ENCODE data around the gene GAS6. TPM values are rescaled to one million over a fixed set of nuclear protein-coding genes. Genes with fewer than 3 reads are reported as not detected.

The GAS6 gene
- total RNA-seq, 2 experiments from 2014 or later = 1.7 to 3.2 TPM

DNA sequence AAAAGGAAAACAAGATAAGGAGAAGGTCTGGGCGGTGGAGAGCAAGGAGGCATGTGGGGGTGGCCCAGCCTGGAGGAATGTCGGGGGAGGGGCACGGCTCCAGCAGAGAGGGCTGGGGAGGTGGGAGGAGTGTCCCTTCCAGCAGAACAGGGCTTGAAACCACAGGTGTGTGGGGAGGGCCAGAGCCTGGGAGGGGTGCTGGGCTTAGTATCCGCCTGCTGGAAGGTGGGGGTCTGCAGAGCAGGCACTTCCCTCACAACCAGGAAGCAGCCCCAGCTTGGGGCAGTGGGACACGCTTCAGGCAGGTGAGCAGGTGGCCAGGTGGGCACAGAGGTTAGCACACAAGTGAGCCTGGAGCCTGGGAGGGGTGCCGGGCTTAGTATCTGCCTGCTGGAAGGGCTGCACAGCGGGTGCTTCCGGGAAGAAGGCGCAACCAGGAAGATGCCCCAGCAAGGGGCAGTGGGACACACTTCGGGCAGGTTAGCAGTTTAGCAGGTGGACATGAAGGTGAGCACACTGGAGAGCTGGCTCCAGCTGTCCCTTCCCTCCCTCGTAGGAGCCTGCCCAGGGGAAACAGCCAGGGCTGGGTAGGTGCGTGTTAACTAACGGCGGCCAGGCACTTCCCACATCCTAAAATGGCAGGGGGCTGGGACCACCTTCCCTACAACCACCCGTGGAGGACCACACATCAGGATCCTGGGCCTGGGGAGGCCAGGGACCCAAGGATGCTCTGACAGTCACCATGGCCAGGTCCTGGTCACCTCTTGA lies 3.0 kb downstream of the GAS6 start:
- Mint-ChIP-seq H3K4me1 (ENCODE audit: low read depth) (peaks cover 7% of the 10 kb centered on the region), H3K27ac (no peak overlapping the region), H3K27me3 (ENCODE audit: low read depth) (peaks cover 40% of the 10 kb centered on the region), H3K36me3 (ENCODE audit: low read depth) (no peaks in the 10 kb centered on the region), H3K9me3 (peaks cover 4% of the 10 kb centered on the region), H3K4me3 (no peak overlapping the region)
- intact Hi-C loops (cut with micrococcal nuclease) = no loop called here
- CTCF ChIA-PET = no interaction called here
- no peak for DNase-seq

DNA sequence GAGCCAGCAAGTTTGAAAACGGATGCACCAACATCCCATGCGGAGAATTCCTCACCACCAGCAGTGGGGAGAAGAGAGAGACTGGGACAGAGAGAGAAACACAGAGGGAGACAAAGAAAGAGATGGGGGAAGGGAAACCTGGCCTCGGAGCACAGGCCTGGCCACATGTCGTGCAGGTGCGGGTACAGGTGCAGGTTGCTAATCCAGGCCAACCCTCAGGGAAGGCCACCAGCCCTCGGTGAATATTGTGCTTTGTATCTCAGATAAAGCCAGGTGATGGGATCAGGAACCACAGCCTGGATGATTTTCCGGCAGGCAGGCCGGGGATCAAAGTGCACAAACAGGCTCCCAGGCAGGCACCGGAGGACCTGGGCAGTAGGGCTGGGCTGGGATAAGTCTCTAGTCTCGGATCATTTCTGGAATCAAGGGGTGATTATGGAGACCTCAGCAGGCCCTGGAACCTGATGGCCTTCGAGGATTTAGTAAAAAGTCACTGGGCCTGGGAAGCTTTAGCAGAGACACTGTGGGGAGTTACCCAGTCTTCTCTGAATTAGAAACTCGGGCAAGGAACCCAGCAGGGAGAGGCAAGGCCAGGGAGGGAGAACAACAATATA lies 3.7 kb downstream of the GAS6 start:
- peaks cover 8% of the 10 kb centered on the region for H3K4me1 Mint-ChIP-seq (ENCODE audit: low read depth)
- no peak overlapping the region for H3K27ac Mint-ChIP-seq
- intact Hi-C loops (cut with micrococcal nuclease) = no loop called here
- peaks cover 4% of the 10 kb centered on the region for H3K9me3 Mint-ChIP-seq
- DNase-seq = no peak
- H3K36me3 Mint-ChIP-seq (ENCODE audit: low read depth) = no peaks in the 10 kb centered on the region
- H3K4me3 Mint-ChIP-seq = no peak overlapping the region
- peaks cover 34% of the 10 kb centered on the region for H3K27me3 Mint-ChIP-seq (ENCODE audit: low read depth)
- CTCF ChIA-PET = no interaction called here

- H3K27me3 Mint-ChIP-seq (ENCODE audit: low read depth) = peaks cover 32% of the 10 kb centered on the region
- no peak for DNase-seq
- peaks cover 15% of the 10 kb centered on the region for H3K4me1 Mint-ChIP-seq (ENCODE audit: low read depth)
- no peak overlapping the region for H3K4me3 Mint-ChIP-seq
- peaks cover 4% of the 10 kb centered on the region for H3K9me3 Mint-ChIP-seq
- intact Hi-C loops (cut with micrococcal nuclease) = no loop called here
- no peak overlapping the region for H3K27ac Mint-ChIP-seq
- no peaks in the 10 kb centered on the region for H3K36me3 Mint-ChIP-seq (ENCODE audit: low read depth)
- CTCF ChIA-PET = no interaction called here
Measured at GRCh38 chr13:113859311-113860050, 4.4 kb downstream of the GAS6 start.

DNA sequence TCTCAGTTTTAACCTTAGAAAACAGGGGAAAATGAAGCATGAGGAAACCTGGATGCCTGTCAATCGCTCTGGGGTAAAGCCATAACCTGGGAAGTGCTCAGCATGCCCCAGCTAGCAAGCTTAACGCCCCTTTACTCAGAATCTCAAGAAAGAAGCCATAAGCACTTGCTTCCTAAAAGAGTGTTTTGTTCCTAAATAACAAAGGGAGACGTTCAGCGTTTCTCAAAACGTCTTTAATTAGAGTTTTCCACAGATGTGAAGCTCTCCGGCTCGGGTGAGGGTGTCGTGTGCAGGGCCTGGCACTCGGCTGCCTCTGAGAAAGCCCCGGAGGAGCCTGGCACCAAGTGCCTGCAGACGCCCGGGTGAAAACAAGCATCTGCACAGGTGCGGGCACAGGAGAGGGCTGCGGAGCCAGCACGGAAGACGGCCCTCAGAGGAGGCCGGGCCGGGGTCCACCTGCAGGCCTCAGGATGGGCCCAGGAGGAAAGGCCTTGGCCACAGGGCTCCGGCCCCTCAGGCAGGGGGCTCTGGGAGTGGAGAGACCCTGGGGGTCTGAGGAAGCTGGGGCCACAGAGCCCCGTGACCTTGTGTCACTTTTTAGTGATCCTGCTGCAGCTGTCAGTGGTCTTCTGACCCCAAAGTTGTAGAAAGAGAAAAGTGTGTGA lies 6.2 kb downstream of the GAS6 start:
- intact Hi-C loops (cut with micrococcal nuclease) = no loop called here
- CTCF ChIA-PET = no interaction called here
- Mint-ChIP-seq H3K27ac (no peak overlapping the region), H3K4me1 (ENCODE audit: low read depth) (peaks cover 17% of the 10 kb centered on the region), H3K9me3 (peaks cover 4% of the 10 kb centered on the region), H3K27me3 (ENCODE audit: low read depth) (peaks cover 32% of the 10 kb centered on the region), H3K36me3 (ENCODE audit: low read depth) (no peaks in the 10 kb centered on the region), H3K4me3 (no peak overlapping the region)
- no peak for DNase-seq

DNA sequence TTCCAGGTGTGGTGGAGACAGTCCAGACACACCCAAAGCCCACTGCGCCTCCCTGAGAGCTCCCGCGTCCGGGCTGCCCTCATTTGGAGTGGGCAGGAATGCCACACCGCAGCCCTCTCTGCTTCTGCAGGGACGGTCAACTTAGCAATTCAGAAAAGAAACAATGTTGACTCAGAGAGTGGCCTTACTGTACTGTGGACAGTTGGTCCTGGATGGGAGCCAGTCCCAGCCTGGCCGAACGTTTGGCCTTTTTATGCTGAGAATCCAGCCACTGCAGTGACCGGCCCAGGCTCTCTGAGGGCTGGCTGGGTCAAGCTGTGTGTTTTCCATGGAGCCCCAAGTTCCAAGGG lies 7.2 kb downstream of the GAS6 start:
- Mint-ChIP-seq H3K9me3 (peaks cover 4% of the 10 kb centered on the region), H3K36me3 (ENCODE audit: low read depth) (no peaks in the 10 kb centered on the region), H3K27ac (no peak overlapping the region), H3K27me3 (ENCODE audit: low read depth) (peaks cover 26% of the 10 kb centered on the region), H3K4me1 (ENCODE audit: low read depth) (peaks cover 15% of the 10 kb centered on the region), H3K4me3 (no peak overlapping the region)
- intact Hi-C loops (cut with micrococcal nuclease) = no loop called here
- CTCF ChIA-PET = no interaction called here
- no peak for DNase-seq

DNA sequence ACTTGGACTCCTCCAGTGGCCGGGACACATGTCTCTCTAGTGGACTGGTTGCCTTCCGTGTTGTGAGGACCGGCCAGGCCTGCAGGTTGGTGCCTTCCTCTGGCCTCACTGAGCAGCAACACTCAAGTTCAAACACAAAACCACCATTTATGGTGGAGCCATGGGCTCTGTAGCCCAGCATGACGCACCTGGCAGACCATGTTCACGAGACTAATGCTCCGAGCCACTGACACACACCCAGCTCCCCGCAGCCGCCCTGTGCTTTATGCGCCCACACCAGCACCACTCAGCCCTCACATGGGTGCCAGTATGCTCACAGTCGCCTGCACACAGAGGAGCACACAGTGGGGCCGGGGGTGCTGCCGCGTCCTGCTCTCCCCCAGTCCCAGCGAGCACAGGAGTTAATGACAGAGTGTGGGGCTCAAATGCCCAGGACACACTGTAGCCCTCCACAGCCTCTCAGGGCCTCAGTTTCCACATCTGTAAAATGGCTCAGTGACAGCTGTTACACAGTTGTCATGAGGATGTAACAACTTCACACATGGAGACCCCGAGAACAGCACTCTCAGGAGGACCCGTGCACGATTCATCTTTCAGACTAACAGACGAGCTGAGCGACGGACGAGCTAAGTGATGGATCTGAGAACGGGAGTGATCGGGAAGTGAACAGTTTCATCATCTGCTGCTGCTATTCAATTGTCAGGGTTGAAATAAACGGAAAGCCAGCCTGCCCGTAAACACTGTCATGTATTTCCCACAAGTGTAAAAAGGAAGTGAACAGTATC lies 7.8 kb downstream of the GAS6 start:
- CTCF ChIA-PET = no interaction called here
- Mint-ChIP-seq H3K27ac (no peak overlapping the region), H3K36me3 (ENCODE audit: low read depth) (no peaks in the 10 kb centered on the region), H3K4me3 (no peak overlapping the region), H3K27me3 (ENCODE audit: low read depth) (peaks cover 22% of the 10 kb centered on the region), H3K4me1 (ENCODE audit: low read depth) (peaks cover 15% of the 10 kb centered on the region), H3K9me3 (peaks cover 4% of the 10 kb centered on the region)
- no peak for DNase-seq
- intact Hi-C loops (cut with micrococcal nuclease) = no loop called here

- intact Hi-C loops (cut with micrococcal nuclease) = no loop called here
- CTCF ChIA-PET = no interaction called here
- no peak for DNase-seq
- Mint-ChIP-seq H3K4me3 (no peak overlapping the region), H3K4me1 (ENCODE audit: low read depth) (peaks cover 15% of the 10 kb centered on the region), H3K9me3 (peaks cover 4% of the 10 kb centered on the region), H3K27me3 (ENCODE audit: low read depth) (peaks cover 20% of the 10 kb centered on the region), H3K27ac (no peak overlapping the region), H3K36me3 (ENCODE audit: low read depth) (no peaks in the 10 kb centered on the region)
Measured at GRCh38 chr13:113855012-113855921, 8.6 kb downstream of the GAS6 start.

GRCh38 chr13:113854238-113855011 lies 9.5 kb downstream of the GAS6 start:
- Mint-ChIP-seq H3K36me3 (ENCODE audit: low read depth) (no peaks in the 10 kb centered on the region), H3K4me1 (ENCODE audit: low read depth) (peaks cover 15% of the 10 kb centered on the region), H3K4me3 (no peak overlapping the region), H3K27ac (no peak overlapping the region), H3K9me3 (peaks cover 4% of the 10 kb centered on the region), H3K27me3 (ENCODE audit: low read depth) (peaks cover 20% of the 10 kb centered on the region)
- CTCF ChIA-PET = no interaction called here
- DNase-seq = no peak
- intact Hi-C loops (cut with micrococcal nuclease) = no loop called here

DNA sequence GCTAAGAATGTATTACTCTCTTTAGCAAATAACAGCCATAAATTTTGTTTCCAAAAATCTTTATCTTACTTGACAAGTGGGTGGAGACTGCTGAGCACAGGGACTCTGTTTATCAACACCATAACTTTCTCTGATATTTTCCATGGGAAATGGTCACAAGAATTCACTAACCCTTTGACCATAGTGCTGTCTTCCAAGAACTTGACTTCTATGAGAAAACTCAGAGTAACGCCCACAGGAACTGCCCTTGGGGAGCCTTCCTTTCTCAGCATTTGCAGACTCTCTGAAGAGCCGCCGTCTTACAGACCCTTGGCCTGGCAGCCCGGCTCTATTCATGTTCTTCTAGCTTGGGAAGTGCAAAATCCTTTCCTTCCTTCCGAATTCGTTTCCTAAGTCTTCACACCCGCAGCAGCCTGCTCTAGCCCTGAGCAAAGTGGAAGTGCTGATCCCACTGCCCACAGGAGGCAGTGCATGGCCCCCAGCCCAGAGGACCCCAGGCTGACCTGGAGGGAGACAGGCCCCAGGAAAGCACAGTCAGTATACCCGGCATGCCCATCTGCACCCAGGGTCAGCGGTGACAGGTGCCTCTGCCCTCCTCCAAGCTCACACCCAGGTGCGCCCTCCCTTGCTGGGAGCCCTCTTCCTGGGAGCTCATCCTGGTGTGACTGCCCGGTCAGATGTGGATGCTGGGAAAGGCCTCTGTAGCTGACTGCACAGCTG lies 10.2 kb downstream of the GAS6 start:
- no peak overlapping the region for H3K27ac Mint-ChIP-seq

DNA sequence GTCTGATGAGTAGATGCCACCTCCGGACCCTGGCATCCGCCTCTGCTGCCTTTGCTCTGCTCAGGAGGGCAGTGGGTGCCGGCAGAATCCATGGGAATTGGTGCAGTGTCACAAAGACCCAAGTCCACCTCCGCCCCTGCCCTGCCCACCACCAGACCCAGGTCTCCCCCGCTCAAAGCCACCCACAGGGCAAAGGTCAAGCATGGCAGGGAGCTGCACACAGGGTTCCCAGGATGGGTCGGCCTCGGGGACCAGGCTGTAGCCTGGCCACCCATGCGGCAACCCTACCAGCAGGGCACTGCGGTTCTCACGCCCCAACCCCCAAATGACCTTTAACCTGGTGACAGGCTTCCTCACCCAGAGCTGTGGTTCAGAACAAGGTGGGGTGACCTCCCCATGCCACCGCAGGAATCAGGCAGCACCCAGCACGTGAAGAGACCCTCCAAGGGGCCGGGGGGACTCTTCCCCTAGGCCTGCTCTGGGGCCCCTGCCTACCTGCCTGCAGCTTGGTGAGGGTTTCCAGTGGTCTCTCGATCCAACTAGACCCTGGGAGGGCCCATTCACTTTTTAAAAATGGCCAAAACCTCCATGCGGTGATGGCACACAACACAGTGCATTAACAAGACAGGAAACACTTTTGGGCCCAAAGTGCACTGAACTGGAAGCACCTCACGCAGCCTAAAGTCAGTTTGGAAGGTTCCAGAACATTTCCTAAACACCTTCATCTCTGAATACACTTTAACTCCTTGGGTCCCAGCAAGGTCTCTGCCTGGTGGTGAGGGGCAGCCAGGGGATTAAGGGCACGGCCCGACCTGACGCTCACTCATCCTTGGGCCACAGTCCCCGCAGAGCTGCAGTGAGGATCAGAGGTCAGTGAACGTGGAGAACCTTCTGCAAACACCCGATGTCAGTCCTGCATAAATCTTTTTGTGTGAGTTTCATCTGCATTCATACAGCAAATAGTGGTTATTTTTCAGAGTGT lies 11.0 kb downstream of the GAS6 start:
- Mint-ChIP-seq H3K9me3 (no peaks in the 10 kb centered on the region), H3K27ac (no peak overlapping the region), H3K4me3 (no peak overlapping the region), H3K36me3 (ENCODE audit: low read depth) (no peaks in the 10 kb centered on the region), H3K27me3 (ENCODE audit: low read depth) (peaks cover 18% of the 10 kb centered on the region), H3K4me1 (ENCODE audit: low read depth) (peaks cover 15% of the 10 kb centered on the region)
- CTCF ChIA-PET = no interaction called here
- intact Hi-C loops (cut with micrococcal nuclease) = no loop called here
- no peak for DNase-seq

More for the DNA sequence above, 10.2 kb downstream of the GAS6 start:
- no peak for DNase-seq
- peaks cover 15% of the 10 kb centered on the region for H3K4me1 Mint-ChIP-seq (ENCODE audit: low read depth)
- H3K4me3 Mint-ChIP-seq = no peak overlapping the region
- H3K27me3 Mint-ChIP-seq (ENCODE audit: low read depth) = peaks cover 20% of the 10 kb centered on the region
- no peaks in the 10 kb centered on the region for H3K9me3 Mint-ChIP-seq
- CTCF ChIA-PET = no interaction called here
- intact Hi-C loops (cut with micrococcal nuclease) = no loop called here
- H3K36me3 Mint-ChIP-seq (ENCODE audit: low read depth) = no peaks in the 10 kb centered on the region

All from activated naive CD4-positive, alpha-beta T cell treated with anti-CD3 and anti-CD28 coated beads for 36 hours (primary cell).